Left ventricle myocardium inferior (tissue), 1 donor: ENCODE data around the gene PRG2. TPM values are rescaled to one million over a fixed set of nuclear protein-coding genes. Genes with fewer than 3 reads are reported as not detected.

Experiments
- DNase-seq: peaks from one replicate; pipeline ENCODE4 v3.0.0-alpha.2; 2020
- H3K27ac ChIP-seq: fragments of 200-600 bp; replicated peaks from 2 replicates; pipeline ENCODE4 v1.8.0; 2021
- H3K27me3 ChIP-seq: fragments of 200-600 bp; 2 replicates; pipeline ENCODE4 v1.8.0; 2021; ENCODE audit warnings: low read depth
- H3K36me3 ChIP-seq: fragments of 200-600 bp; 2 replicates; pipeline ENCODE4 v1.8.0; 2021
- H3K4me1 ChIP-seq: fragments of 200-600 bp; 2 replicates; pipeline ENCODE4 v1.8.0; 2021
- H3K4me3 ChIP-seq: fragments of 200-600 bp; 2 replicates; pipeline ENCODE4 v1.8.0; 2021; ENCODE audit warnings: mild to moderate bottlenecking, moderate library complexity
- H3K9me3 ChIP-seq: fragments of 200-600 bp; replicated peaks from 2 replicates; pipeline ENCODE4 v1.8.0; 2021
- intact Hi-C: fragments of 100-400 bp; cut with micrococcal nuclease; formaldehyde crosslinking; loops from one replicate; pipeline ENCODE4 v1.11.0; 2022
- total RNA-seq: library from RNA; stranded (reverse); fragmentation: NEBNext Ultra II Directional; extraction: Animal tissue kit (Norgen Biotek cat#: 25700); gene quantifications from one replicate; pipeline ENCODE4 v1.2.1, GENCODE V29; 2021
- TF ChIP-seq, protein P1 (sequence below): fragments of 200-600 bp; IDR thresholded peaks from 2 replicates; pipeline ENCODE4 v1.8.0; 2021; ENCODE audit warnings: antibody characterized with exemption, mild to moderate bottlenecking, borderline replicate concordance
- donor health status: DM: no; HTN: yes; CAD: no; lungs with severe emphysema.

The PRG2 gene
- total RNA-seq, 1 donor from 2014 or later, result not detected

GRCh38 chr11:57359396-57359795 lies 31.1 kb downstream of the PRG2 start:
- intact Hi-C loops, result no loop called here
- H3K27me3 ChIP-seq, result no peaks in the 10 kb centered on the region
- no peaks in the 10 kb centered on the region for H3K9me3 ChIP-seq
- no peak overlapping the region for H3K27ac ChIP-seq
- no peak for DNase-seq
- H3K4me1 ChIP-seq, result peaks cover 22% of the 10 kb centered on the region
- H3K36me3 ChIP-seq, result no peaks in the 10 kb centered on the region
- H3K4me3 ChIP-seq, result no peak overlapping the region
- TF ChIP-seq, protein P1, sequence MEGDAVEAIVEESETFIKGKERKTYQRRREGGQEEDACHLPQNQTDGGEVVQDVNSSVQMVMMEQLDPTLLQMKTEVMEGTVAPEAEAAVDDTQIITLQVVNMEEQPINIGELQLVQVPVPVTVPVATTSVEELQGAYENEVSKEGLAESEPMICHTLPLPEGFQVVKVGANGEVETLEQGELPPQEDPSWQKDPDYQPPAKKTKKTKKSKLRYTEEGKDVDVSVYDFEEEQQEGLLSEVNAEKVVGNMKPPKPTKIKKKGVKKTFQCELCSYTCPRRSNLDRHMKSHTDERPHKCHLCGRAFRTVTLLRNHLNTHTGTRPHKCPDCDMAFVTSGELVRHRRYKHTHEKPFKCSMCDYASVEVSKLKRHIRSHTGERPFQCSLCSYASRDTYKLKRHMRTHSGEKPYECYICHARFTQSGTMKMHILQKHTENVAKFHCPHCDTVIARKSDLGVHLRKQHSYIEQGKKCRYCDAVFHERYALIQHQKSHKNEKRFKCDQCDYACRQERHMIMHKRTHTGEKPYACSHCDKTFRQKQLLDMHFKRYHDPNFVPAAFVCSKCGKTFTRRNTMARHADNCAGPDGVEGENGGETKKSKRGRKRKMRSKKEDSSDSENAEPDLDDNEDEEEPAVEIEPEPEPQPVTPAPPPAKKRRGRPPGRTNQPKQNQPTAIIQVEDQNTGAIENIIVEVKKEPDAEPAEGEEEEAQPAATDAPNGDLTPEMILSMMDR, result no peak

GRCh38 chr11:57358991-57359390 lies 31.5 kb downstream of the PRG2 start:
- Histone ChIP-seq H3K27ac (no peak overlapping the region), H3K9me3 (no peaks in the 10 kb centered on the region), H3K4me3 (no peak overlapping the region), H3K4me1 (peaks cover 22% of the 10 kb centered on the region), H3K27me3 (no peaks in the 10 kb centered on the region), H3K36me3 (no peaks in the 10 kb centered on the region)
- no peak for DNase-seq
- TF ChIP-seq, protein P1, result no peak
- intact Hi-C loops, result no loop called here

DNA sequence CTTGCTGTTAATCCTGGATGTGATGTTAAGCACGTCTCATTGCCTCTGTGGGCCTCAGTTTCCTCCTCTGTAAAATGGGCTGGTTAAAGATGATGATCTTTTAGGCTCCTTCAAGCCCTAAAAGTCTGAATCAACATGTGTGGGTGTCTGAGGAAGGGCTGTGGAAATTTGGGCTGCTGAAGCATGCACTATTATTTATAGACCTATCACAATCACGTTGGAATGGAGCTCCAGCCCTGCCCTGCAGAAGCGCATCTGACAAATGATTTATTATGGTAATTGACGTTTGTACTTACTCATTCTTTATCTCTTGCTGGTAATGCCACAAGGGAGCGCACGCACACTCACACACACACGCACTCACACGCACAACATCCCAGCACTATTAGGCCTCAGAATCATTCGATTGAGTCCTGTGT lies 31.9 kb downstream of the PRG2 start:
- Histone ChIP-seq H3K27ac (peak overlapping the region; percentile 64), H3K4me3 (no peak overlapping the region), H3K27me3 (no peaks in the 10 kb centered on the region), H3K9me3 (no peaks in the 10 kb centered on the region), H3K36me3 (no peaks in the 10 kb centered on the region), H3K4me1 (peaks cover 22% of the 10 kb centered on the region)
- TF ChIP-seq, protein P1, result no peak
- DNase-seq, result no peak
- intact Hi-C loops, result no loop called here

DNA sequence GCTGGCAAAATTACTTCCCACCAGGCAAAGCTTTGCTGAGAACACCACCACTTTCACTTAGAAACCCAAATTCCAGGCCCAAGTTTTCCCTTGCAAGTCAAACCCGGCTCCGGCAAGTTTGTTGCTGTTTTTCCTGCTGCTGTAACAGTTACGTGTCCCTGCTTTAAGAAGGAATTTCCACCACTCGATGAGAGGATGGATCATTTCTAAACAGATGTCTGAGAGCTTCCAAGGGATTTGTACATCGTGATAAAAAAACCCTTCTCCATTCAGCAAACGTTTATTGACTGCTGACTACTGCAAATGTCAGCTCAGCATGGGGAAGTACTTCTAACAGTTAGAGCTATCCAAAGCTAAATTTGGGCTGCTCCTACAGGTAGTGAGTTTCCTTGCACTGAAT lies 32.6 kb downstream of the PRG2 start:
- no peak overlapping the region for H3K4me3 ChIP-seq
- DNase-seq, result no peak
- intact Hi-C loops, result no loop called here
- H3K4me1 ChIP-seq, result peaks cover 22% of the 10 kb centered on the region
- TF ChIP-seq, protein P1, result no peak
- H3K27ac ChIP-seq, result peak overlapping the region; percentile 64
- H3K27me3 ChIP-seq, result no peaks in the 10 kb centered on the region
- H3K36me3 ChIP-seq, result no peaks in the 10 kb centered on the region
- H3K9me3 ChIP-seq, result no peaks in the 10 kb centered on the region

GRCh38 chr11:57357310-57357709 lies 33.1 kb downstream of the PRG2 start:
- intact Hi-C loops, result no loop called here

More at GRCh38 chr11:57357310-57357709, 33.1 kb downstream of the PRG2 start:
- Histone ChIP-seq H3K9me3 (no peaks in the 10 kb centered on the region), H3K27ac (peak overlapping the region; percentile 64), H3K36me3 (no peaks in the 10 kb centered on the region), H3K4me3 (no peak overlapping the region), H3K4me1 (peaks cover 22% of the 10 kb centered on the region), H3K27me3 (no peaks in the 10 kb centered on the region)
- DNase-seq, result no peak
- TF ChIP-seq, protein P1, result no peak
